HL-60 (cell line): ENCODE measurements around the gene VSX1.

Source experiments
- DNase-seq, 2 experiments: peaks; one replicate each; pipeline ENCODE4 v3.0.0-alpha.2; 2010 to 2020; ENCODE audit warnings: low read depth in 1 of 2, low spot score in 1 of 2
- H3K27ac ChIP-seq: fragments of 250-450 bp; sonication (Bioruptor Pico); replicated peaks from 2 replicates; pipeline ENCODE4 v1.5.1; 2020; ENCODE audit warnings: mild to moderate bottlenecking, moderate library complexity
- H3K27me3 ChIP-seq: fragments of 250-450 bp; sonication (Bioruptor Pico); 2 replicates; pipeline ENCODE4 v1.5.1; 2021; ENCODE audit warnings: mild to moderate bottlenecking, moderate library complexity; ENCODE audit not compliant: insufficient read depth, poor library complexity, severe bottlenecking
- H3K4me3 ChIP-seq: replicated peaks from 2 replicates; pipeline ENCODE4 v1.5.1; 2011; ENCODE audit warnings: mild to moderate bottlenecking, control low read depth, low read length; ENCODE audit not compliant: insufficient read depth
- GABPA ChIP-seq: IDR thresholded peaks from 2 replicates; pipeline ENCODE4 v1.6.1; 2012; ENCODE audit warnings: low read depth
- POLR2AphosphoS5 ChIP-seq: IDR thresholded peaks from 2 replicates; pipeline ENCODE4 v1.6.1; 2012; ENCODE audit warnings: low read depth
- SPI1 ChIP-seq: IDR thresholded peaks from 2 replicates; pipeline ENCODE4 v1.6.1; 2012; ENCODE audit warnings: low read depth, mild to moderate bottlenecking, borderline replicate concordance
- TF ChIP-seq, protein P1 (sequence below): IDR thresholded peaks from one replicate; pipeline ENCODE4 v1.5.1; 2011; ENCODE audit warnings: low read length, control low read depth, inconsistent platforms; ENCODE audit not compliant: insufficient read depth
- TF ChIP-seq, protein P2 (sequence below): IDR thresholded peaks from 2 replicates; pipeline ENCODE4 v1.6.1; 2012; ENCODE audit warnings: low read depth; ENCODE audit not compliant: insufficient replicate concordance

Gene VSX1

DNA sequence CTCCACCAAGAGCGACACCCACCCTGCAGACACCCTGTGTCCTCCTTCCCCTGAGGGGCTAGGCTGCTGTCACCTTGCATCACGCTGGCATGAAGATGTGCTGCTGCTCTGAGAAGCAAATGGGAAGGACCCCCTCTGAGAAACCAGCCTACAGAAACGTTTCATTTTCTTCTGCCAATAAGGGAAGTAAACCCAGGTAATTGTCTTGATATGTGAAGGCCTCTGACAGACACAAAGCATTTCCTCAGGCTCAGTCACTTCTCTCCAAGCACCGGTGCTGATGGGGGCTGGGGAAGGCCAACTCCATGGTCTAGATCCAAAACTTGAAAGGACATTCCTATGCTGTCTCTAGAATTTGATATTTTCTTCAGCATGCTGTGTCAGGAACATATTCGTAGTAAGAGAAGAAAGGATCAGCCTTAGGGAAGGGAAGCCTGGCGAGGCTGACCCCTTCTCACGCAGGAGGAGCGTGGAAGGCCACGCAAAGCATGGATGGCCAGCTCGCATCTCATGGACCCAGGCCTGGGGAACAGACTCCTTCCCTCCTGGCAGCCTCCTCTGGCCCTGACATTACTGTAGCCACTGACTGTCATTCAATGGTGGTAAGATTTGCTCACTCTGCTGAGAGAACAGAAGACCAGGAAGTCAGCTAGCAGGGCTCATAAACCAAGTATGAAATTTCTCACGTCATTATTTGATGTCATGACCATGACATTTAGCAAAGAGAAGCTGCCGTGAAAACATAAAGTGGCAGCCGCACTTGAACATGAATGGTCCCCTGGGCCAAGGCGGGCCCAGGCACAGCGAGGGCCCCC lies 44.4 kb downstream of the VSX1 start:
- Histone ChIP-seq H3K4me3 (no peak overlapping the region), H3K27ac (no peak overlapping the region), H3K27me3 (no peaks in the 10 kb centered on the region)
- TF ChIP-seq POLR2AphosphoS5 (no peak), SPI1 (no peak), GABPA (no peak)
- TF ChIP-seq, protein P1, sequence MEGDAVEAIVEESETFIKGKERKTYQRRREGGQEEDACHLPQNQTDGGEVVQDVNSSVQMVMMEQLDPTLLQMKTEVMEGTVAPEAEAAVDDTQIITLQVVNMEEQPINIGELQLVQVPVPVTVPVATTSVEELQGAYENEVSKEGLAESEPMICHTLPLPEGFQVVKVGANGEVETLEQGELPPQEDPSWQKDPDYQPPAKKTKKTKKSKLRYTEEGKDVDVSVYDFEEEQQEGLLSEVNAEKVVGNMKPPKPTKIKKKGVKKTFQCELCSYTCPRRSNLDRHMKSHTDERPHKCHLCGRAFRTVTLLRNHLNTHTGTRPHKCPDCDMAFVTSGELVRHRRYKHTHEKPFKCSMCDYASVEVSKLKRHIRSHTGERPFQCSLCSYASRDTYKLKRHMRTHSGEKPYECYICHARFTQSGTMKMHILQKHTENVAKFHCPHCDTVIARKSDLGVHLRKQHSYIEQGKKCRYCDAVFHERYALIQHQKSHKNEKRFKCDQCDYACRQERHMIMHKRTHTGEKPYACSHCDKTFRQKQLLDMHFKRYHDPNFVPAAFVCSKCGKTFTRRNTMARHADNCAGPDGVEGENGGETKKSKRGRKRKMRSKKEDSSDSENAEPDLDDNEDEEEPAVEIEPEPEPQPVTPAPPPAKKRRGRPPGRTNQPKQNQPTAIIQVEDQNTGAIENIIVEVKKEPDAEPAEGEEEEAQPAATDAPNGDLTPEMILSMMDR, result no peak
- TF ChIP-seq, protein P2, sequence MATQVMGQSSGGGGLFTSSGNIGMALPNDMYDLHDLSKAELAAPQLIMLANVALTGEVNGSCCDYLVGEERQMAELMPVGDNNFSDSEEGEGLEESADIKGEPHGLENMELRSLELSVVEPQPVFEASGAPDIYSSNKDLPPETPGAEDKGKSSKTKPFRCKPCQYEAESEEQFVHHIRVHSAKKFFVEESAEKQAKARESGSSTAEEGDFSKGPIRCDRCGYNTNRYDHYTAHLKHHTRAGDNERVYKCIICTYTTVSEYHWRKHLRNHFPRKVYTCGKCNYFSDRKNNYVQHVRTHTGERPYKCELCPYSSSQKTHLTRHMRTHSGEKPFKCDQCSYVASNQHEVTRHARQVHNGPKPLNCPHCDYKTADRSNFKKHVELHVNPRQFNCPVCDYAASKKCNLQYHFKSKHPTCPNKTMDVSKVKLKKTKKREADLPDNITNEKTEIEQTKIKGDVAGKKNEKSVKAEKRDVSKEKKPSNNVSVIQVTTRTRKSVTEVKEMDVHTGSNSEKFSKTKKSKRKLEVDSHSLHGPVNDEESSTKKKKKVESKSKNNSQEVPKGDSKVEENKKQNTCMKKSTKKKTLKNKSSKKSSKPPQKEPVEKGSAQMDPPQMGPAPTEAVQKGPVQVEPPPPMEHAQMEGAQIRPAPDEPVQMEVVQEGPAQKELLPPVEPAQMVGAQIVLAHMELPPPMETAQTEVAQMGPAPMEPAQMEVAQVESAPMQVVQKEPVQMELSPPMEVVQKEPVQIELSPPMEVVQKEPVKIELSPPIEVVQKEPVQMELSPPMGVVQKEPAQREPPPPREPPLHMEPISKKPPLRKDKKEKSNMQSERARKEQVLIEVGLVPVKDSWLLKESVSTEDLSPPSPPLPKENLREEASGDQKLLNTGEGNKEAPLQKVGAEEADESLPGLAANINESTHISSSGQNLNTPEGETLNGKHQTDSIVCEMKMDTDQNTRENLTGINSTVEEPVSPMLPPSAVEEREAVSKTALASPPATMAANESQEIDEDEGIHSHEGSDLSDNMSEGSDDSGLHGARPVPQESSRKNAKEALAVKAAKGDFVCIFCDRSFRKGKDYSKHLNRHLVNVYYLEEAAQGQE, result no peak
- no peak for DNase-seq

DNA sequence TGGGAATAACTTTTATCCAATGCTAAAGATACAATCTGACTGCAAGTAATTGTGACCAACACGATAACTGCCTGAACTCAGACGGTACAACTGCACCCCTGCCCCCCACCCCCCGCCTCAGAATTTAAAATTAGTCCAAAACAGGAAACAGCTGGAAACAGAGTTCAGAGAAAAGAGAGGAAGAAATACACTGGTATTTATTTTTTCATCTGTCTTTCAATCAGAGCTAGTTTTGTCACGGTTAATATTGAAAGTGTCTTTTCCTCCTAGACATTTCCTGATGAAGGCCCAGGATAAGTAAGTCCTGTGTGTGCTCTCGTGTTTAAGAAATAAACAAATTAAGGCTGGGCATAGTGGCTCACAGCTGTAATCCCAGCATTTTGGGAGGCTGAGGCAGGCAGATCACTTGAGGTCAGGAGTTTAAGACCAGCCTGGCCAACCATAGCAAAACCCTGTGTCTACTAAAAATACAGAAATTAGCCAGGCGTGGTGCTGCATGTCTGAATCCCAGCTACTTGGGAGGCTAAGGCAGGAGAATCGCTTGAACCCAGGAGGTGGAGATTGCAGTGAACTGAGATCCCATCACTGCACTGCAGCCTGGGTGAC lies 45.5 kb downstream of the VSX1 start:
- no peak overlapping the region for H3K4me3 ChIP-seq
- no peaks in the 10 kb centered on the region for H3K27me3 ChIP-seq
- no peak for DNase-seq
- TF ChIP-seq, protein P2, result no peak
- TF ChIP-seq SPI1 (no peak), POLR2AphosphoS5 (no peak), GABPA (no peak)
- TF ChIP-seq, protein P1, result no peak
- no peak overlapping the region for H3K27ac ChIP-seq

DNA sequence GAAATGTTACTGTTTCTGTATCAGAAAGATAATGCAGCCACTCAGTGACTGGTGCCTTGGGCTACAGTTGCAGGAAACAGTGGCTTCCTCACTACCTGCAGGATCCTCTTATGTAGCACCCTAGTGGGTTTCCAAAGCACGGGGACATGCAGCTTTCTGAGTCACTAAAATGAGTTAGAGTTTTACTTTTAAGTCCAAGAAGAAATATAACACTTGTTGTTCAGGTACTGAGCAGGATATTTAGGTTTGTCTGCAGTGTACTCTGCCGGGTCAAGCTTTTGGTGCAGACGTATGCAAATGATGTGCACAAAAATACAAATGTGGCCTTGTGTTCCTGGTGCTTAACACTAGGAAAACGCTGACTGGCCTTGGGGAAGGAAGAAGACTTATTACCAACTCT lies 46.0 kb downstream of the VSX1 start:
- no peak for DNase-seq
- Histone ChIP-seq H3K27ac (no peak overlapping the region), H3K27me3 (no peaks in the 10 kb centered on the region), H3K4me3 (no peak overlapping the region)
- TF ChIP-seq, protein P2, result no peak
- no peak for TF ChIP-seq POLR2AphosphoS5
- TF ChIP-seq, protein P1, result no peak
